SHP77 (cell line): ENCODE data around the gene LHFPL6.

ENCODE experiments used
- DNase-seq, 2 experiments: peaks; one replicate each; lab custom pipeline; 2025; lab: John Stamatoyannopoulos, UW

The LHFPL6 gene

GRCh38 chr13:39510316-39510695 lies 92.7 kb downstream of the LHFPL6 start:
- no peak for DNase-seq

GRCh38 chr13:39509616-39510315 lies 93.2 kb downstream of the LHFPL6 start:
- DNase-seq = no peak

- DNase-seq = no peak
These were observed 96.2 kb downstream of the LHFPL6 start for GRCh38 chr13:39506559-39507390.

GRCh38 chr13:39505151-39505550 lies 97.8 kb downstream of the LHFPL6 start:
- no peak for DNase-seq

GRCh38 chr13:39503048-39503447 lies 99.9 kb downstream of the LHFPL6 start:
- no peak for DNase-seq

- DNase-seq = no peak
These were observed 101.2 kb downstream of the LHFPL6 start for GRCh38 chr13:39501702-39502324.

GRCh38 chr13:39499604-39500003 lies 103.4 kb downstream of the LHFPL6 start:
- no peak for DNase-seq

GRCh38 chr13:39498471-39499114 lies 104.4 kb downstream of the LHFPL6 start:
- DNase-seq = no peak

- peak; percentile 10 to 28 for DNase-seq
These were observed 106.5 kb downstream of the LHFPL6 start for GRCh38 chr13:39496506-39496905.

GRCh38 chr13:39494633-39495032 lies 108.4 kb downstream of the LHFPL6 start:
- DNase-seq = no peak

GRCh38 chr13:39494006-39494405 lies 109.0 kb downstream of the LHFPL6 start:
- no peak for DNase-seq

GRCh38 chr13:39490136-39490535 lies 112.9 kb downstream of the LHFPL6 start:
- DNase-seq = no peak

- no peak for DNase-seq
These were observed 116.2 kb downstream of the LHFPL6 start for GRCh38 chr13:39486758-39487157.

- no peak for DNase-seq
These were observed 117.7 kb downstream of the LHFPL6 start for GRCh38 chr13:39485314-39485700.

GRCh38 chr13:39484506-39485313 lies 118.3 kb downstream of the LHFPL6 start:
- DNase-seq = no peak

- DNase-seq = no peak
These were observed 119.7 kb downstream of the LHFPL6 start for GRCh38 chr13:39483326-39483725.

- no peak for DNase-seq
These were observed 121.5 kb downstream of the LHFPL6 start for GRCh38 chr13:39481491-39481890.

- DNase-seq = no peak
These were observed 128.4 kb downstream of the LHFPL6 start for GRCh38 chr13:39474600-39474999.

- no peak for DNase-seq
These were observed 133.3 kb downstream of the LHFPL6 start for GRCh38 chr13:39469676-39470075.

GRCh38 chr13:39468306-39468705 lies 134.7 kb downstream of the LHFPL6 start:
- no peak for DNase-seq

- DNase-seq = no peak
These were observed 139.4 kb downstream of the LHFPL6 start for GRCh38 chr13:39463611-39464010.

GRCh38 chr13:39462906-39463305 lies 140.1 kb downstream of the LHFPL6 start:
- DNase-seq = no peak
